Measurements from ENCODE around the gene DAZL.
"Not testable (repeated sequence)": the region's sequence is repeated elsewhere in the genome, so short reads cannot be mapped to it uniquely, and the experiment has no call there.

DAZL gene, protein sequence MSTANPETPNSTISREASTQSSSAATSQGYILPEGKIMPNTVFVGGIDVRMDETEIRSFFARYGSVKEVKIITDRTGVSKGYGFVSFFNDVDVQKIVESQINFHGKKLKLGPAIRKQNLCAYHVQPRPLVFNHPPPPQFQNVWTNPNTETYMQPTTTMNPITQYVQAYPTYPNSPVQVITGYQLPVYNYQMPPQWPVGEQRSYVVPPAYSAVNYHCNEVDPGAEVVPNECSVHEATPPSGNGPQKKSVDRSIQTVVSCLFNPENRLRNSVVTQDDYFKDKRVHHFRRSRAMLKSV

DNA sequence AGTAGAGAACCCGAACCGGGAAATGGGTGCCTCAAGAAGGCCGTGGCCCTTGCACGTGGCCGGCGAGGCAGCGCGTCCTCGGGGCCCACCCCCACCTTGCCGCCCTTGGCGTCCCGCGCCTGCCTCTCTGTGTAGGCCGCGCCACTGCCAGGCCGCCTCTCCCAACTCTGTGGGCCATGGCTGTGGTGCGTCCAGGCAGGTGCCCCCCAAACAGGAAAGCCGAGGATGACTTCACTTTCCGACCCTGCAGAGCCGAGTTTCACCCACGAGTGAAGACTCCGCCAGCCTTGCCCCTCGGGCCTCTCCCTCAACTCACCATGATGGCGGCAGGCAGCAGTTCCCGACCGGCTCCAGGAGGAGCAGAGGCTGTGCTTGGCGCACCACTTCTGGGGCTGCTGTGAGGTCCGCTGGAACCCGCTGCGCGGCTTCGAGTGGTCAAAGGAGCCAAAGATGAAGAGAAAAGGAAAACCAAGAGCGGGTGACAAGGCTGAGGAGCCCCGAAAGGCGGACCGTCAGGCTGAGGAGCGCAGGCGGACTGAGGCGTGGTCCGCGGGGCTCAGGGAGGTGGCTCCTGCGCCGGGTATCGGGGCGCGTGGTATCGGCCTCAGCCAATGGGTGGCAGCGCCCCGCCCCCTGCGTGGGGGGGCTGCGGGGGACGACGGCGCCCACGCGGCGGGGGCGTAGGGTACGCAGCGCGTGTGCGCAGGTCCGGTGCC, at the start of gene DAZL:
Gene DAZL, minus strand, starts transcription at position 537 of the 716 bp plus-strand sequence. Its CDS starts 218 bp downstream, at position 319.
- Histone ChIP-seq H3K9ac (ENCODE audit: low read depth, low read length) (no peak within 1 kb of the TSS), H3K9me3 (ENCODE audit: insufficient read depth, low read depth, low read length) (no peaks in the 10 kb centered on the region), H3K27me3 (ENCODE audit: insufficient read depth, low read length) (no peaks in the 10 kb centered on the region), H3K27ac (ENCODE audit: low read length) (no peak within 1 kb of the TSS), H3K36me3 (ENCODE audit: insufficient read depth, low read depth, low read length) (no peaks in the 10 kb centered on the region), H3K4me3 (ENCODE audit: low read length) (no peak within 1 kb of the TSS), H3K4me1 (ENCODE audit: insufficient read depth, low read length) (peaks cover 27% of the 10 kb centered on the region; the same call in 1 of the 2 replicates)

DNA sequence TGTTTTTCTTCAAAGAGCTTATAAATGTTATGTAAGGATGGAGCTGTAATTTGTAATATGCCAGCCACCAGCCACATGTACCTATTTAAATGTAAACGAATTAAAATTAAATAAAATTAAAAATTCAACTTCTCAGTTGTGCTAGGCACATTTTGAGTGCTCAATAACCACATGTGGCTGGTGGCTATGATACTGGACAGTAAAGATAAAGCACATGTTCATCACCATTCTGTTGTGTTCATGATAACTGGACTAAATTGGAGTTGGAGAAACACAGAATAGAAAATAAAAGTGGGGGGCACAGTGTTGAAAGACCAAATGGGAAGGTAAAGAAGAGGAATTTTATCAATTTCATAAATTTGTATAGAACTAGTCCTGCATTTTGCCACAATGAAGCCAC, 49.8 kb upstream of the DAZL start:
- Histone ChIP-seq H3K27me3 (ENCODE audit: insufficient read depth, low read length) (no peaks in the 10 kb centered on the region), H3K9ac (ENCODE audit: low read depth, low read length) (peak overlapping the region; percentile 7; the same call in 1 of the 2 replicates), H3K36me3 (ENCODE audit: insufficient read depth, low read depth, low read length) (peaks cover 3% of the 10 kb centered on the region; the same call in 1 of the 2 replicates), H3K27ac (ENCODE audit: low read length) (no peak overlapping the region), H3K4me3 (ENCODE audit: low read length) (no peak overlapping the region), H3K4me1 (ENCODE audit: insufficient read depth, low read length) (peaks cover 36% of the 10 kb centered on the region), H3K9me3 (ENCODE audit: insufficient read depth, low read depth, low read length) (no peaks in the 10 kb centered on the region)

DNA sequence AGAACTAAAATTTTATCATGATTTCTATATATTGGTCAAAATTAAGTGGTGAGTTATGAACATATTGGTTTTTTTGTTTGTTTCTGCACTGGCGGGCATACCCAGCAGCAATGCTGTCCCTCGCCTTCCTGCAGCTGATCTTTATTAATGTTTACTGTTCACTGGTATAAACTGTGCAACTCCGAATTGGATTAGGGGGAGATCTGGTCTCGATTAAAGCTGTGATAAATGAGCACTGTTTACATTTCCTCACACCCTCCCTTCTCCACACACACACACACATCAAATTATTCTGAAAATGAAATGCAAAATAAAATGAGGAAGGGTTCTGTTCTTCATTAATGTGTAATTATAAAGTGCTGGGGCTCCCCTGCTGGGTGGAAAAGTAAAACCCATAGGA, 48.5 kb upstream of the DAZL start:
- peaks cover 24% of the 10 kb centered on the region; the same call in 1 of the 2 replicates for H3K4me1 ChIP-seq (ENCODE audit: insufficient read depth, low read length)
- no peak overlapping the region for H3K9ac ChIP-seq (ENCODE audit: low read depth, low read length)
- H3K27me3 ChIP-seq (ENCODE audit: insufficient read depth, low read length), result no peaks in the 10 kb centered on the region
- H3K9me3 ChIP-seq (ENCODE audit: insufficient read depth, low read depth, low read length), result no peaks in the 10 kb centered on the region
- no peak overlapping the region for H3K4me3 ChIP-seq (ENCODE audit: low read length)
- H3K36me3 ChIP-seq (ENCODE audit: insufficient read depth, low read depth, low read length), result peaks cover 3% of the 10 kb centered on the region; the same call in 1 of the 2 replicates
- H3K27ac ChIP-seq (ENCODE audit: low read length), result no peak overlapping the region

DNA sequence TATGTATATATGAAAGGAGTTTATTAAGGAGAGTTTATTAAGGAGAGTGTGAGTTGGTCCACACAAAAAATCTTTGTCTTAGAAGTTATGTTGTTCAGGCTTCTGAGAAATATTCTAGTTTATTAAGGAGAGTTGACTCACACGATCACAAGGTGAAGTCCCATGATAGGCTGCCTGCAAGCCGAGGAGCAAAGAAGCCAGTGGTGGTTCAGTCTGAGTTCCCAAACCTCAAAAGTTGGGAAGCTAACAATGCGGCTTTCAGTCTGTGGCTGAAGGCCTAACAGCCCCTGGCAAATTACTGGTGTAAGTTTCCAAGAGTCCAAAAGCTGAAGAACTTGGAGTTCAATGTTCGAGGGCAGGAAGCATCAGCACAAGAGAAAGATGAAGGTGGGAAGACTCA, 42.4 kb upstream of the DAZL start:
- no peaks in the 10 kb centered on the region for H3K9me3 ChIP-seq (ENCODE audit: insufficient read depth, low read depth, low read length)
- H3K9ac ChIP-seq (ENCODE audit: low read depth, low read length), result no peak overlapping the region
- no peak overlapping the region for H3K27ac ChIP-seq (ENCODE audit: low read length)
- no peaks in the 10 kb centered on the region for H3K27me3 ChIP-seq (ENCODE audit: insufficient read depth, low read length)
- peaks cover 18% of the 10 kb centered on the region; the same call in 1 of the 2 replicates for H3K36me3 ChIP-seq (ENCODE audit: insufficient read depth, low read depth, low read length)
- no peaks in the 10 kb centered on the region for H3K4me1 ChIP-seq (ENCODE audit: insufficient read depth, low read length)
- no peak overlapping the region for H3K4me3 ChIP-seq (ENCODE audit: low read length)

DNA sequence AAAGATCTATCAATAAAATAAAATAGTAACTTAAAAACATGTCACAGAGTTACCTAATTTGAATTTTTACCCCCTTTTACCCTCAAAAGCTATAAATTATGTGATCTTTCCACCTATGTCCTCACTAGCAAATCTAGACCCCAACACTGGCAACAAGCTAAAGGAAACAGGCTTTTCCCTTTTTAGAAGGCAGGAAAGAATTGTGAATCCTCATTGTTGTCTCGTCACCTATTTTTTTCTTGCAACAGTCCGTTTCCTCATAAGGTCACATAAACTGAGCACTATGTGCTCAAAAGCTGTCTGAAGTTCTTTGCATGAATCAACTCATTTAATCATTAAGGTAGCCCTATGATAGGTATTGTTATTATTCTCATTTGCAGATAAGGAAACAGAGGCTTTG, 34.6 kb upstream of the DAZL start:
- Histone ChIP-seq H3K4me1 (ENCODE audit: insufficient read depth, low read length) (no peaks in the 10 kb centered on the region), H3K9me3 (ENCODE audit: insufficient read depth, low read depth, low read length) (no peaks in the 10 kb centered on the region), H3K27me3 (ENCODE audit: insufficient read depth, low read length) (no peaks in the 10 kb centered on the region), H3K36me3 (ENCODE audit: insufficient read depth, low read depth, low read length) (peaks cover 13% of the 10 kb centered on the region; the same call in 1 of the 2 replicates), H3K27ac (ENCODE audit: low read length) (no peak overlapping the region), H3K9ac (ENCODE audit: low read depth, low read length) (no peak overlapping the region), H3K4me3 (ENCODE audit: low read length) (no peak overlapping the region)

DNA sequence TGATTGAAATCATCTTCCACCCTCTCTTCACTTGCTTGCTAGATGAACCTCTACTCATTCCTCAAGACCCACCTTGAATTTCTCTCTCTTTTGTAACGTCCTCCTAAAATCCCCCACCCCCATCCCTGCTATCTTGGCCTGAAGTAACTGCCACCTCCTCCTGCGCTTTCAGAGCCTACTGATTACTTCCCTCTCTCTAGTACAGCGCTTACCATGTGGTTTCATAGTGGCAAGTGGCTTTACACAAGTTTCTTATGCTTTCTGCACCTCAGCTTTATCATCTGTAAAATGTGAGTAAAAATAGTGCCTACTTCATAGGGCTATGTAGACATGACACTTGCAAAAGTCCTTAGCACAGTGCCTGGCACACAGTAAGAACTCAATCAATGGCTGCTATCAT, 28.7 kb upstream of the DAZL start:
- no peaks in the 10 kb centered on the region for H3K27me3 ChIP-seq (ENCODE audit: insufficient read depth, low read length)
- no peaks in the 10 kb centered on the region for H3K4me1 ChIP-seq (ENCODE audit: insufficient read depth, low read length)
- no peak overlapping the region for H3K4me3 ChIP-seq (ENCODE audit: low read length)
- peaks cover 13% of the 10 kb centered on the region; the same call in 1 of the 2 replicates for H3K36me3 ChIP-seq (ENCODE audit: insufficient read depth, low read depth, low read length)
- no peak overlapping the region for H3K27ac ChIP-seq (ENCODE audit: low read length)
- no peak overlapping the region for H3K9ac ChIP-seq (ENCODE audit: low read depth, low read length)
- no peaks in the 10 kb centered on the region for H3K9me3 ChIP-seq (ENCODE audit: insufficient read depth, low read depth, low read length)

DNA sequence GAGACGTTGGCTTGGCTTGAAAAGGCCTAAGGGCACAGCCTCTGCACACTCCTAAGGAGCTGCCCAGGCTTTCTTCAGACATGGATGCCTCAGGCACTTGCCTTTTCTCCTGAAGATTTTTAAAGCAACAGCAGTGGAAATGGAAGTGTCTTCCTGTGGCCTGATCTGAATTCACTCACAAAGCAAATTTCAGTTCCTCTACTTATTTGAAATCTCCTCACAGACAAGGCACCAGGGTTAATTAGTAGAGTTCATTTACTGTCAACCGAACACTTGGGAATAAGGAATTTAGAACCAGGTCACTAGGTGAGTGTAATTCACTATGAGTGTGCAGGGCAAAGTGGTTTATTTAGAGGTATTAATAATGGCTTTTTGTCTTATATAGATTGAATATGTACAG, 27.2 kb upstream of the DAZL start:
- H3K9me3 ChIP-seq (ENCODE audit: insufficient read depth, low read depth, low read length), result no peaks in the 10 kb centered on the region

DNA sequence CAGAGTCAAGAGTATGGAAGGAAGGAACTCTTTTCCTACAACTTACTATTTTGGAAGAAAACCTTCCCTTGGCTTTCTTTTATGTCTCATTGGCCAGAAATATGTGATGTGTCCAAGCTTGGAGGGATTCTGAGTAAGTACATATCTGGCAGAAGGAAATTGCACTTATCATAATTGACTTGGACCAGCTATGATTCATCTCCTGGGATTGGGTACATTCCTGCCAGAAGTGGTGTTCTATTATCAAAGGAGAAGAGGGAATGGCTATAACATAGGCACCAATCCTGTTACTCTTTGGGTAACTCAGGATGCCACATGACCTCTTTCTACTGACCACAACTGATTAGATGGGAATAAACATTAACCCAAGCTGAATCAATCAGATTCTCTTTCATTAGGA, 13.5 kb upstream of the DAZL start:
- Histone ChIP-seq H3K4me1 (ENCODE audit: insufficient read depth, low read length) (no peaks in the 10 kb centered on the region; the same call in 1 of the 2 replicates), H3K9ac (ENCODE audit: low read depth, low read length) (no peak overlapping the region)

More for the DNA sequence above, 27.2 kb upstream of the DAZL start:
- no peak overlapping the region for H3K9ac ChIP-seq (ENCODE audit: low read depth, low read length)
- H3K27ac ChIP-seq (ENCODE audit: low read length), result no peak overlapping the region
- no peaks in the 10 kb centered on the region for H3K27me3 ChIP-seq (ENCODE audit: insufficient read depth, low read length)
- H3K4me3 ChIP-seq (ENCODE audit: low read length), result no peak overlapping the region
- no peaks in the 10 kb centered on the region for H3K4me1 ChIP-seq (ENCODE audit: insufficient read depth, low read length)
- H3K36me3 ChIP-seq (ENCODE audit: insufficient read depth, low read depth, low read length), result peaks cover 13% of the 10 kb centered on the region; the same call in 1 of the 2 replicates

DNA sequence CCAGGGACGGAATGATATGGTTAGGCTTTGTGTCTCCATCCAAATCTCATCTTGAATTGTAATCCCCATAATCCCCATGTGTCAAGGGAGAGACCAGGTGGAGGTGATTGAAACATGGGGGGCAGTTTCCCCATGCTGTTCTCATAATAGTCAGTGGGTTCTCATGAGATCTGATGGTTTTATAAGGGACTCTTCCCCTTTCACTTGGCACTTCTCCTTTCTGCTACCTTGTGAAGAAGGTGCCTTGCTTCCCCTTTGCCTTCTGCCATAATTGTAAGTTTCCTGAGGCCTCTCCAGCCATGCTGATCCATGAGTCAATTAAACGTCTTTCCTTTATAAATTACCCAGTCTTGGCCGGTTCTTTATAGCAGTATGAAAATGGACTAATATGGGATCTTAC, 11.9 kb upstream of the DAZL start:
- peaks cover 18% of the 10 kb centered on the region for H3K9me3 ChIP-seq (ENCODE audit: insufficient read depth, low read depth, low read length)
- not testable (repeated sequence) for H3K4me3 ChIP-seq (ENCODE audit: low read length); H3K9ac ChIP-seq (ENCODE audit: low read depth, low read length); H3K4me1 ChIP-seq (ENCODE audit: insufficient read depth, low read length); H3K27ac ChIP-seq (ENCODE audit: low read length); H3K27me3 ChIP-seq (ENCODE audit: insufficient read depth, low read length); H3K36me3 ChIP-seq (ENCODE audit: insufficient read depth, low read depth, low read length)

More for the DNA sequence above, 13.5 kb upstream of the DAZL start:
- no peaks in the 10 kb centered on the region for H3K27me3 ChIP-seq (ENCODE audit: insufficient read depth, low read length)
- peaks cover 5% of the 10 kb centered on the region; the same call in 1 of the 2 replicates for H3K36me3 ChIP-seq (ENCODE audit: insufficient read depth, low read depth, low read length)
- H3K27ac ChIP-seq (ENCODE audit: low read length), result no peak overlapping the region
- H3K9me3 ChIP-seq (ENCODE audit: insufficient read depth, low read depth, low read length), result peaks cover 18% of the 10 kb centered on the region
- no peak overlapping the region for H3K4me3 ChIP-seq (ENCODE audit: low read length)

DNA sequence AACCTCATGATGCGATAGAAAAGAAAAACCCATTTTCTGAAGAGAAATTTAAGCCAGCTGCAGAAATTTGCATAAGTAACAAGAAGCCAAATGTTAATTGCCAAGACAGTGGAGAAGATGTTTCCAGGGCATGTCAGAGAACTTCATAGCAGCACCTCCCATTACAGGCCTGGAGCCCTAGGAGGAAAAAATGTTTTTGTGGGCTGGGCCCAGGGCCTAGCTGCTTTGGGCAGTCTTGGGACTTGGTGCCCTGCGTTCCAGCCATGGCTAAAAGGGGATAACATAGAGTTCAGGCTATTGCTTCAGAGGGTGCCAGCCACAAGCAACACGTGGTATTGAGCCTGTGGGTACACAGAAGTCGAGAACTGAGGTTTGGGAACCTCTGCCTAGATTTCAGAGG, 10.9 kb upstream of the DAZL start:
- peaks cover 18% of the 10 kb centered on the region for H3K9me3 ChIP-seq (ENCODE audit: insufficient read depth, low read depth, low read length)
- peaks cover 12% of the 10 kb centered on the region; the same call in 1 of the 2 replicates for H3K4me1 ChIP-seq (ENCODE audit: insufficient read depth, low read length)
- no peak overlapping the region for H3K27ac ChIP-seq (ENCODE audit: low read length)
- H3K27me3 ChIP-seq (ENCODE audit: insufficient read depth, low read length), result no peaks in the 10 kb centered on the region
- H3K4me3 ChIP-seq (ENCODE audit: low read length), result no peak overlapping the region
- no peak overlapping the region for H3K9ac ChIP-seq (ENCODE audit: low read depth, low read length)
- H3K36me3 ChIP-seq (ENCODE audit: insufficient read depth, low read depth, low read length), result no peaks in the 10 kb centered on the region; the same call in 1 of the 2 replicates

DNA sequence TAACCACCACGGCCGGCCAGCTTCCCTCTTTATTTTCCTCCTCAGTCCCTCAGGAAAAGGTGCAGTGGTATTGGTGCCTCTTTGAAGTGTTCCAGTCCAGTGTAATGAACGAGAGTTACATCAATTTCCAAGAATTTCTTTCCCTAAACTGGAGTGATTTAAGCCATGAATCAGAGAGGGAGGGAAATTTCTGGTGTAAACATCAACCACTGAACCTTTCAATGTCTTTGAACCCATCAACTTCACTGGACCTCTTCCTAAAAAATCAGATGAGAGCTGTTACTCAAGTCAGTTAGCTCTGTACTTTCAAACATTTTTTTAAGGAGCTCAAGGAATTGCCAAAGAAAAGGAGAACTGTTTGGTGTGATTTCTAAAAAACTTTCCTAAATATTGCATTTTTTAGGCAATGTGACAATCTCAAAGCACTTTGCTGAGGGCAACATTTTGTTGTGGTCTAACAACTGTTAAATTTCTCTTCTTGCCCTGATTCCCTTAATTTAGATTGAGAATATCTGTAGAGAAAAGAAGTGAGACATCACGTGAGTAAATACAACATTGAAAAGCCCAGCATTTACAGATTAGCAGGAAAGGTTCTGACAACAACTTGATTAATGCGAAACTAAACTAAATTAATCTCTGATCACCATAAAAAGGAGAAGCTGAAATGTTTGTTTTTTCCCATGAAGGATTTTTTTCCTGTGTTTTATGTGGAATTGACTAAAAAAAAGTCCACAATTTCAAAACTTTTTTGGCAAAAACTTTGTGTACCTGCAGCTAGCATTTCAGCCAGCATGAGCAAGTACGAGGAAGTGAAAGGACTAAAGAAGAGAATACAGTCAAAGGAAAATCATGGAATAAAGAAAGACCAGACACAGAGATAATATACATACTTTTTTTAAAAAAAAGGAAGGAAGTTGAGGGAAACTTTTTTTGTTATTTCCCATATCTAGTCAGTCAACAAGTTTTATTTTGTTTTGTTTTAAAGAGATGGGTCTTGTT, 9.1 kb upstream of the DAZL start:
- no peak overlapping the region for H3K4me3 ChIP-seq (ENCODE audit: low read length)
- no peaks in the 10 kb centered on the region for H3K27me3 ChIP-seq (ENCODE audit: insufficient read depth, low read length)
- H3K9ac ChIP-seq (ENCODE audit: low read depth, low read length), result no peak overlapping the region
- H3K27ac ChIP-seq (ENCODE audit: low read length), result no peak overlapping the region
- no peaks in the 10 kb centered on the region; the same call in 1 of the 2 replicates for H3K36me3 ChIP-seq (ENCODE audit: insufficient read depth, low read depth, low read length)
- peaks cover 18% of the 10 kb centered on the region for H3K9me3 ChIP-seq (ENCODE audit: insufficient read depth, low read depth, low read length)
- peaks cover 14% of the 10 kb centered on the region; the same call in 1 of the 2 replicates for H3K4me1 ChIP-seq (ENCODE audit: insufficient read depth, low read length)
